Measurements from ENCODE around the gene RIN3. TPM values are rescaled to one million over a fixed set of nuclear protein-coding genes. Genes with fewer than 3 reads are reported as not detected.

RIN3 gene
- total RNA-seq, 1 experiment from 2014 or later = 10.9 TPM

DNA sequence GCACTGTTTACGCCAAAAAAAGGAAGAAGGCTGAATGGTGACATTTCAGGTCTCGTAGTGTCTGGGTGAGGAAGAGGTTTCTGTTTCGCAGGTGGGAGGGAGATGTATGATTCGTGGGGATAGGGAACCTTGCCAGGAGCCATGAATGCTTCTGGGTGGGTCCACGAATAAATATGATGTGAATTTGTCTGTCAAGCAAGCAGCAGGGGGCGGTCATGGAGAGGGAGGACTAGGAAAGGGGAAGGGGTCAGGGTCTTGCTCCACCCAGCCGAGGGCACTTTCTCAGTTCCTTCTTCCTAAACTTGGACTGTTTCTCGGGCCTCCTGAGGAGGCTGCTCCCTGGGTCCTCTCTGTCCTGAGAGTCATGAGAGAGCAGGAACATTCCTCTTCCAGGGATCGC lies 162.4 kb downstream of the RIN3 start:
- H3K4me3 ChIP-seq (ENCODE audit: low read depth in 2 of 2, low read length in 2 of 2) = no peak overlapping the region
- TF ChIP-seq REST (IDR thresholded peaks at IDR 0.05; ENCODE audit: insufficient read depth in 1 of 2, low read depth in 2 of 2, low read length in 1 of 2) = no peak
- no peak for TF ChIP-seq SIN3A (IDR thresholded peaks at IDR 0.05; ENCODE audit: borderline replicate concordance, insufficient read depth, low read depth, low read length)
- TF ChIP-seq TCF7L2 (IDR thresholded peaks at IDR 0.05; ENCODE audit: low read depth, low read length) = no peak
- TF ChIP-seq POLR2AphosphoS5 (IDR thresholded peaks at IDR 0.05; ENCODE audit: low read depth, low read length) = no peak
- TF ChIP-seq, protein P1, sequence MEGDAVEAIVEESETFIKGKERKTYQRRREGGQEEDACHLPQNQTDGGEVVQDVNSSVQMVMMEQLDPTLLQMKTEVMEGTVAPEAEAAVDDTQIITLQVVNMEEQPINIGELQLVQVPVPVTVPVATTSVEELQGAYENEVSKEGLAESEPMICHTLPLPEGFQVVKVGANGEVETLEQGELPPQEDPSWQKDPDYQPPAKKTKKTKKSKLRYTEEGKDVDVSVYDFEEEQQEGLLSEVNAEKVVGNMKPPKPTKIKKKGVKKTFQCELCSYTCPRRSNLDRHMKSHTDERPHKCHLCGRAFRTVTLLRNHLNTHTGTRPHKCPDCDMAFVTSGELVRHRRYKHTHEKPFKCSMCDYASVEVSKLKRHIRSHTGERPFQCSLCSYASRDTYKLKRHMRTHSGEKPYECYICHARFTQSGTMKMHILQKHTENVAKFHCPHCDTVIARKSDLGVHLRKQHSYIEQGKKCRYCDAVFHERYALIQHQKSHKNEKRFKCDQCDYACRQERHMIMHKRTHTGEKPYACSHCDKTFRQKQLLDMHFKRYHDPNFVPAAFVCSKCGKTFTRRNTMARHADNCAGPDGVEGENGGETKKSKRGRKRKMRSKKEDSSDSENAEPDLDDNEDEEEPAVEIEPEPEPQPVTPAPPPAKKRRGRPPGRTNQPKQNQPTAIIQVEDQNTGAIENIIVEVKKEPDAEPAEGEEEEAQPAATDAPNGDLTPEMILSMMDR (IDR thresholded peaks at IDR 0.05) = no peak
- no peaks in the 10 kb centered on the region for H3K27me3 ChIP-seq (ENCODE audit: control insufficient read depth, insufficient read depth, low read length)
- ChIA-PET POLR2A (no interaction called here), CTCF (no interaction called here)
- intact Hi-C loops (cut with micrococcal nuclease; ENCODE audit: unreplicated experiment) (no loop called here), in situ Hi-C loops (cut with HindIII; ENCODE audit: low pct_unique_long_range_greater_than_20kb, low sequenced_read_pairs) (no loop called here)
- no peak overlapping the region for H3K27ac ChIP-seq (ENCODE audit: low read length)
- ATAC-seq (no peak), DNase-seq (ENCODE audit: low read depth, low spot score) (no peak)
- H3K36me3 ChIP-seq (ENCODE audit: control insufficient read depth, insufficient read depth, low read length) = no peaks in the 10 kb centered on the region
- H3K4me1 ChIP-seq (ENCODE audit: control insufficient read depth, insufficient read depth, low read length) = no peaks in the 10 kb centered on the region
- no peaks in the 10 kb centered on the region for H3K9me3 ChIP-seq (ENCODE audit: control insufficient read depth, insufficient read depth, low read depth, low read length)
- BruUV-seq (replicated peaks) = no TSS peak

DNA sequence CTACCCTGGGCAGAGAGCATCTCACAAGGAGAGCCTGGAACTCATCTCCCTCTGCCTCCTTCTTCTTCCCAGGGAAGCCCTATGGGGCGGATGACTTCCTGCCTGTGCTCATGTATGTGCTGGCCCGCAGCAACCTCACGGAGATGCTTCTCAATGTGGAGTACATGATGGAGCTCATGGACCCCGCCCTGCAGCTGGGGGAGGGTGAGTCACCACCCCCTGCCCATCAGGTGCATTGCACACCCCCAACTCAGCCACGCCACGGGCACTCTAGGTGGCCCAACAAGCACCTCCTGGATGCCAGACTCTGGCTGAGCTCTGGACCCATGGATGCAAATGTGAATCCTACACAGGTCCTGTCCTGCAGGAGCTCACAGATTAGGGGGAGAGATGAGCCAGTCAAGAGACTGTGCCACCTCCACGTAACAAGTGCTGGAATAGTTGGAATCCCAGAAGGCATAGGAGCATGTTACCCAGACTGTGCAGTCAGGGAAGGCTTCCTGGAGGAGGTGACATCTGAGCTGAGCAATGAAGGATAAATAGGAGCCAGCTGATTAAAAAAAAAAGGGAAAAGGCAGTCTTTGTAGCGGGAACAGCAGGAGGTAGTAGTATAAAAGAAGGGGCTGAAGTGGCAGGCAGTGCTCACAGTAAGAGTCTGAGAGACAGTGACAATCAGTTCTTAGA lies 163.0 kb downstream of the RIN3 start:
- Histone ChIP-seq H3K4me3 (ENCODE audit: low read depth in 2 of 2, low read length in 2 of 2) (no peak overlapping the region), H3K9me3 (ENCODE audit: control insufficient read depth, insufficient read depth, low read depth, low read length) (no peaks in the 10 kb centered on the region), H3K27ac (ENCODE audit: low read length) (no peak overlapping the region), H3K27me3 (ENCODE audit: control insufficient read depth, insufficient read depth, low read length) (no peaks in the 10 kb centered on the region), H3K4me1 (ENCODE audit: control insufficient read depth, insufficient read depth, low read length) (no peaks in the 10 kb centered on the region), H3K36me3 (ENCODE audit: control insufficient read depth, insufficient read depth, low read length) (no peaks in the 10 kb centered on the region)
- no peak for ATAC-seq
- CTCF ChIA-PET = no interaction called here
- intact Hi-C loops (cut with micrococcal nuclease; ENCODE audit: unreplicated experiment) = no loop called here
- POLR2A ChIA-PET = no interaction called here
- no peak for TF ChIP-seq TCF7L2 (IDR thresholded peaks at IDR 0.05; ENCODE audit: low read depth, low read length)
- TF ChIP-seq, protein P1 (IDR thresholded peaks at IDR 0.05) = no peak
- TF ChIP-seq REST (IDR thresholded peaks at IDR 0.05; ENCODE audit: insufficient read depth in 1 of 2, low read depth in 2 of 2, low read length in 1 of 2) = no peak
- TF ChIP-seq POLR2AphosphoS5 (IDR thresholded peaks at IDR 0.05; ENCODE audit: low read depth, low read length) = no peak
- no peak for TF ChIP-seq SIN3A (IDR thresholded peaks at IDR 0.05; ENCODE audit: borderline replicate concordance, insufficient read depth, low read depth, low read length)
- no peak for DNase-seq (ENCODE audit: low read depth, low spot score)
- no TSS peak for BruUV-seq (replicated peaks)
- in situ Hi-C loops (cut with HindIII; ENCODE audit: low pct_unique_long_range_greater_than_20kb, low sequenced_read_pairs) = no loop called here

Measured in Panc1 (cell line).